Stomach (tissue), 9 donors: ENCODE measurements around the gene CUEDC2. TPM values are rescaled to one million over a fixed set of nuclear protein-coding genes. Genes with fewer than 3 reads are reported as not detected.

ENCODE experiments used
- DNase-seq, 2 donors: peaks; one replicate each; pipeline versions ENCODE4 v3.0.0 to v3.0.0-alpha.2; 2013 to 2019
- H3K27ac ChIP-seq, 5 donors: fragments of 200-600 bp in 4 of 5; sonication (generic) in 4 of 5; one replicate each; pipeline ENCODE4 v1.5.1; 2013 to 2019; ENCODE audit warnings: mild to moderate bottlenecking in 1 of 5, moderate library complexity in 1 of 5
- H3K27me3 ChIP-seq, 3 donors: fragments of 200-600 bp; sonication (generic); one replicate each; pipeline ENCODE4 v1.5.1; 2017 to 2019; ENCODE audit warnings: mixed run types in 1 of 3
- H3K36me3 ChIP-seq, 4 donors: fragments of 200-600 bp; sonication (generic); 1 replicate in 3 of 4; 2 replicates in 1 of 4; pipeline ENCODE4 v1.5.1; 2016 to 2019
- H3K4me1 ChIP-seq, 4 donors: fragments of 200-600 bp; sonication (generic); one replicate each; pipeline ENCODE4 v1.5.1; 2016 to 2019
- H3K4me3 ChIP-seq, 4 donors: fragments of 200-600 bp; sonication (generic) in 3 of 4; one replicate each; pipeline ENCODE4 v1.5.1; 2016 to 2019; ENCODE audit warnings: mild to moderate bottlenecking in 1 of 4
- H3K9me3 ChIP-seq, 4 donors: fragments of 200-600 bp; sonication (generic); one replicate each; pipeline ENCODE4 v1.5.1; 2016 to 2019
- CTCF ChIP-seq, 7 experiments: fragments of 450-650 bp in 4 of 7; fragments of 200-600 bp in 3 of 7; sonication (generic) in 3 of 7; IDR thresholded peaks; one replicate each; pipeline ENCODE4 v1.5.1; 2016 to 2019; ENCODE audit warnings: antibody characterized with exemption in 7 of 7, control low read depth in 2 of 7, mild to moderate bottlenecking in 1 of 7
- EP300 ChIP-seq: sonication (generic); formaldehyde crosslinking; IDR thresholded peaks from one replicate; pipeline ENCODE4 v1.6.1; 2017; ENCODE audit warnings: antibody characterized with exemption
- POLR2A ChIP-seq, 4 donors: fragments of 450-650 bp; IDR thresholded peaks; one replicate each; pipeline ENCODE4 v1.6.1; 2016; ENCODE audit warnings: antibody characterized with exemption in 4 of 4, control low read depth in 2 of 4, mild to moderate bottlenecking in 1 of 4, moderate library complexity in 1 of 4
- POLR2AphosphoS5 ChIP-seq, 3 donors: sonication (generic); formaldehyde crosslinking; IDR thresholded peaks; one replicate each; pipeline ENCODE4 v1.6.1; 2016; ENCODE audit warnings: antibody characterized with exemption in 3 of 3
- WGBS, 5 donors: extraction: QIAGEN DNeasy Blood & Tissue Kit in 3 of 5; methylation state at CpG; one replicate each; pipeline versions ENCODE4 v1.1.5 to v1.1.7; 2013 to 2018; 5-methylcytosine and 5-hydroxymethylcytosine counted together
- intact Hi-C: fragments of 100-400 bp; cut with DNase I; formaldehyde crosslinking; loops from one replicate; pipeline ENCODE4 v1.15.1; 2023; ENCODE audit warnings: low total_unique reads
- polyA plus RNA-seq, 3 donors: library from polyadenylated mRNA; stranded (reverse); fragments of 200-250 nt; gene quantifications; one replicate each; pipeline ENCODE4 v1.2.3, GENCODE V29; 2013
- total RNA-seq, 5 donors: library from RNA; depleted of rRNA; stranded (reverse); fragments of >200 nt; gene quantifications; one replicate each; pipeline versions ENCODE4 v1.1.0 to v1.2.3, GENCODE V29; 2014 to 2016
- donor health status: healthy with polysubstance abuse.
- donor health status: Bipolar disorder and iron deficiency.
- donor health status: healthy.

CUEDC2 gene
- total and polyA plus RNA-seq, 8 donors = 15.9 to 145 (median 41.2) TPM

DNA sequence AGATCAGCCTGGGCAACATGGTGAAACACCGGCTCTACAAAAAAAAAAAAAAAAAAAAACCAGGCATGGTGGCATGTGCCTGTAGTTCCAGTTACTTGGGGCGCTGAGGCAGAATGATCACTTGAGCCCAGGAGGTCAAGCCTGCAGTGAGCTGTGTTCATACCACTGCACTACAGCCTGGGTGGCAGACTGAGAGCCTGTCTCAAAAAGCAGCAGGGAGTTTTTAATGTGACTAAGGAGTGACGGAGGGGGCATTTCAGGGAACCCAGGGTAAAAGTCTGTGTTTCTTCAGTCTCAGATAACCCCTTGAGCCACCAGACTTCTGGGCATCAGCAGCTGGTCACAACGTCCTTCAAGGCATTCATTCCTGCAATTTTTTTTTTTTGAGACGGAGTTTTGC is 21.1 kb upstream of the CUEDC2 start:
- peak overlapping the region in 4 of 5 donors; percentile 41 to 94 (median 62) for H3K27ac ChIP-seq
- intact Hi-C loops = no loop called here
- no peak for DNase-seq
- WGBS, 5 donors = 73 to 87% (median 81%) methylated on average over 5 of the region's 5 CpGs
- no peak overlapping the region for H3K4me3 ChIP-seq
- H3K36me3 ChIP-seq = peaks cover 0 to 12% (median 5%) of the 10 kb centered on the region in 4 donors
- H3K4me1 ChIP-seq = peaks cover 0 to 57% (median 29%) of the 10 kb centered on the region in 4 donors
- TF ChIP-seq CTCF (IDR thresholded peaks at IDR 0.05) = no peak
- TF ChIP-seq EP300 = no peak
- no peak for TF ChIP-seq POLR2A (IDR thresholded peaks at IDR 0.05)
- no peak for TF ChIP-seq POLR2AphosphoS5 (IDR thresholded peaks at IDR 0.05)
- no peaks in the 10 kb centered on the region for H3K9me3 ChIP-seq
- no peaks in the 10 kb centered on the region for H3K27me3 ChIP-seq

DNA sequence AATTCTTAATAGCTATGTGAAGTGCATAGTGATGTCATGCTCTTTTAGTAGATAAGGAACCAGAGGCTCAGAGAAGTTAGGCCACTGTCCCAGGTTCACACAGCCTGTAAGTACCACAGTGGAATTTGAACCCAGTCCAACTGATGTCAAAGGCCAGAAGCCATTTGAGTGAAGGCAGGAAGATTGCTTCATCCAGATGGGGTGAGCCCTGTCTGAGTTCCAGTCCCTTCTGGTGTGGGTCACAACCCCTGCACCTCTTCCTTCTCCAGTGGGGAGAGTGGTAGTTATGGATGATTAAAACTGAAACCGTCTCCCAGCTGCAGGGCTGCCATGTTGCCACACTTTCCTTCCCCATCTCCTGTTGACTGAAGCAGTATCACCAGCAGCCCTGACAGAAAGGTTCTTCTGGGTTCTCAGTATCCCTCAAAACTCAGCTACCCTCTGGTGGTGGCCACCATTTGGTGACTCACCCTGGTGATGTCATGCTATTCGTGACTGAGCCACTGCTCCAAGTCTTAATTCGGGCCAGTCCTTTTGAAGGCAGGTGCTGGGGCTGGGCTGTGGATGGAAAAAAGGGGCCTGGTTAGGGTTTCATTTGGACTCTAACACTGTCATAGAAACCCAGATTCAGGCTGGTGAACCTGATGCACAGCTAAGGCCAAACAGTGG is 20.4 kb upstream of the CUEDC2 start:
- WGBS, 5 donors = 49 to 54% (median 53%) methylated on average over 3 of the region's 3 CpGs
- no peak for DNase-seq
- Histone ChIP-seq H3K27me3 (no peaks in the 10 kb centered on the region), H3K4me3 (no peak overlapping the region), H3K9me3 (no peaks in the 10 kb centered on the region), H3K4me1 (peaks cover 0 to 57% (median 29%) of the 10 kb centered on the region in 4 donors), H3K36me3 (peaks cover 0 to 12% (median 5%) of the 10 kb centered on the region in 4 donors), H3K27ac (peak overlapping the region in 4 of 5 donors; percentile 41 to 94 (median 62))
- intact Hi-C loops = no loop called here
- TF ChIP-seq POLR2A (IDR thresholded peaks at IDR 0.05) (no peak), POLR2AphosphoS5 (IDR thresholded peaks at IDR 0.05) (no peak), EP300 (no peak), CTCF (IDR thresholded peaks at IDR 0.05) (no peak)

DNA sequence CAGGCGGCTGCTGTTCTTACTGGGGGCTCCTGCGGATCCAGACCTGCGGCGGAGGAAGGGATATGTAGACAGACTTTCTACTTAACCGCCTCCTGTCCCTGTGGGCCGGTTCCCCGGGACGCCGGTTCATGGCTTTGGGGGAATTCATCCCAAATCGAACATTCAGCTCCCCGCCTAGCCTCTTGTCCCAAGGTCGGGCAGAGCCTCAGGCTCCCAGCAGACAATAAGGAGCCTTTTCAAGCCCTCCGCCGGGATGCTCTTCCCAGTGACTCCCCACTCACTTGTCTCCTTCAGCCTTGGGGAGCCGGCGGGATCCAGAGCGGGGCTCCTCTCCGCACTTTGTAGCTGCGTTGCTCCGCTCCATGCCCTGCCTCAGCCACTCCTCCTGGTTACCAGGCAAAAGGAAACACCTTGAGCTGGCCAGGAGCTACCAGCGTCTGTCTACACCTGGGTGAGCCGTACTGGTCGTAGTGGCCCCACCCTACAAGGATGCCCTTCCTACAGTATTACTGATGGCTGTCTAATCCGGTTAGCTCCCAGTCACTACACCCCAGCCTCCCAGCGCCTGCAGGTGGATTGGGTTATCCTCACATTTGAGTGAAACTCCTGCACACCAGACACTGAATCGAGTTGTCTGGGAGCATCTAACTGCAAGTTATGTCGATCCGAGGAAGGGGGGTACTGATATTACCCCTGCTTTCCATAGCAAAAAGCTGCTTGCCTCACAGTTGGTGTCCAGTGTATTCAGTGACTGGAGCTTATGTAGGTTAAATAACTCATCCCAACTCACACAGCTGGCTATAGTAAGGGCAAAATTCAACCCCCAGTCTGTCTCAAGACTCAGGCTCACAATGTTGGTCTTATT is 19.0 kb upstream of the CUEDC2 start, which contains the start of gene C10orf95:
C10orf95 (minus strand) TSS at position 439 of the 865 bp plus-strand sequence. CDS start 450 bp downstream, outside the sequence.
- H3K36me3 ChIP-seq = peaks cover 0 to 12% (median 5%) of the 10 kb centered on the region in 4 donors
- peak within 1 kb of the TSS; percentile 71 to 91 (median 82) for H3K4me3 ChIP-seq
- no peak for TF ChIP-seq EP300
- no peak for TF ChIP-seq POLR2AphosphoS5 (IDR thresholded peaks at IDR 0.05)
- TF ChIP-seq CTCF (IDR thresholded peaks at IDR 0.05) = no peak
- no peak for TF ChIP-seq POLR2A (IDR thresholded peaks at IDR 0.05)
- intact Hi-C loops = no loop called here
- H3K27me3 ChIP-seq = no peaks in the 10 kb centered on the region
- peak in 1 of 2 donors; percentile 71 for DNase-seq
- 16 to 20% (median 17%) methylated on average over 19 to 28 of the region's 28 CpGs for WGBS, 5 donors
- H3K4me1 ChIP-seq = peaks cover 0 to 55% (median 29%) of the 10 kb centered on the region in 4 donors
- H3K27ac ChIP-seq = peak within 1 kb of the TSS; percentile 82 to 94 (median 92)
- H3K9me3 ChIP-seq = no peaks in the 10 kb centered on the region

DNA sequence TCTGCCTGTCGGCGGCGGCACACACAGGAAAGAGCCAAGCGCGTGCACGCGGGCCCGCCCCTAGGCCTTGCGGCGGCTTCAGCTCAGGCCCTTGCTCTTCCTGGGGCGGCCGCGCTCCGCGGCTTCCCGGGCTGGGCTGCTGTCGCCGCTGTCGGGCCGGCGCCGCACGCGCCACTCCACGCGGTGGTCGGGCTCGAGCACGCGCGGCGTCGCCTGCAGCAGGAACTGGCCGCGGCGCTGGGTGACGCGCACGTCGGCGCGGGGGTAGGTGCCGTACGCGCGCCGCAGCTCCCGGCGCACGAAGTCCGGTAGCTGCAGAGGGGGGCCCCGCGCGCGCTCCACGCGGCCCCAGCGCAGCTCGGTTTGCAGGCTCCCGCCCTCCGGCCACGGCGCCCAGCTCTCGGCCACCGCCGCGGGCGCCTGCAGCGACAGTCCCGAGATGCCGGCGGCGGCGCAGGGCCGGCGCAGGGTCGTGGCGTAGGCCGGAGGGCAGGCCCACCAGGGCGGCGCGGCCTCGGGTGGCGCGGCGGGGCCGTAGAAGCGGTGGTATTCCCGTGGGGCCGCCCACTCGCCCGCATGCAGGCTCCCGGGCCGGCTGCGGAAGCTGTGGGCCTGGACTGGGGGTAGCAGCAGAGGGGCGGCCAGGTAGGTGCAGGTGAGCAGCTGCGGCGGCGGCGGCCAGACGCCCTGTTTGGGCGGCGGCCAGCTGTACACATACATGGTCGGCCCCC is 18.2 kb upstream of the CUEDC2 start:
- H3K4me3 ChIP-seq = peak overlapping the region; percentile 71 to 91 (median 82)
- H3K27me3 ChIP-seq = no peaks in the 10 kb centered on the region
- H3K27ac ChIP-seq = peak overlapping the region; percentile 82 to 94 (median 92)
- H3K4me1 ChIP-seq = peaks cover 0 to 47% (median 29%) of the 10 kb centered on the region in 4 donors
- DNase-seq = peak; percentile 90 to 96
- TF ChIP-seq CTCF (IDR thresholded peaks at IDR 0.05) = no peak
- peak in 2 of 3 donors; percentile 67 to 69 for TF ChIP-seq POLR2AphosphoS5 (IDR thresholded peaks at IDR 0.05)
- no peak for TF ChIP-seq EP300
- peak in 1 of 4 donors; percentile 16 for TF ChIP-seq POLR2A (IDR thresholded peaks at IDR 0.05)
- H3K9me3 ChIP-seq = no peaks in the 10 kb centered on the region
- intact Hi-C loops = no loop called here
- H3K36me3 ChIP-seq = peaks cover 0 to 5% (median 2%) of the 10 kb centered on the region in 4 donors
- 0 to 1% (median 1%) methylated on average over 21 to 104 of the region's 104 CpGs for WGBS, 5 donors
